NB4 (cell line): Measurements from ENCODE around the gene VCAM1.
"Not testable (repeated sequence)": the region's sequence is repeated elsewhere in the genome, so short reads cannot be mapped to it uniquely, and the experiment has no call there.

Source experiments
- DNase-seq: peaks from one replicate; pipeline ENCODE4 v3.0.0; 2010; ENCODE audit warnings: low read depth
- H3K4me3 ChIP-seq: one replicate; pipeline ENCODE4 v1.5.1; 2011; ENCODE audit warnings: mild to moderate bottlenecking, low read depth, low read length, moderate library complexity
- CTCF ChIP-seq: IDR thresholded peaks from one replicate; pipeline ENCODE4 v1.5.1; 2012; ENCODE audit warnings: low read depth, low read length
- MAX ChIP-seq: IDR thresholded peaks from 2 replicates; pipeline ENCODE4 v1.6.1; 2011; ENCODE audit warnings: low read depth, low read length
- MYC ChIP-seq: IDR thresholded peaks from 2 replicates; pipeline ENCODE4 v1.6.1; 2011; ENCODE audit warnings: low read depth, low read length
- POLR2A ChIP-seq: IDR thresholded peaks from 2 replicates; pipeline ENCODE4 v1.6.1; 2011; ENCODE audit warnings: mild to moderate bottlenecking; ENCODE audit not compliant: insufficient read length; ENCODE audit errors: extremely low read depth

Gene VCAM1

DNA sequence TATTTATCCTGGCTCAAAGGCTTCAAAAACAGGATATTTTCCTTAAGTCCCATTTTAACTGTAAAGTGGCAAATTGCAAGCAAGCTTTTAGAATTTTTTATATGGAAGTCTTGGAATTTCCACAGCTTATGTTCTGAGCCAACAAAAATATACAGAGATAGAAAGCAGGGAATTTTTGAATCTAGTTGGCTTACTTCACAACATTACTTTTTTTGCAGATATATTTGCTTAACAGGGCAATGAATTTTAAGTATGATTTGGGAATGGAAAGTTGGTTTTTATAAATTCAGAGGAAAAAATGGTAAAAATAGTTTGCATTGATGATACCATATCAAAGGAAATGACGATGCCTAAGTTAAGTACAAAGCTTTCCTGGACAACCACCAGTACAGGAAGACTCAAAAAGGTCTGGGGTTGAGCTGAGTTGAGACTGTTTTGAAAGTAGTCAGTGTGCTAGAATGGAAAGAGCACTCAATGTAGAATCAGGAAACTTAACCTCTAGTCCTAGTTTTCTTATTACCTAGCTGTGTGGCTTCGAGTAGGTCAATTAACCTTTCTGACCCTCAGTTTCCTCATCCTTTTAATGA, 11.0 kb upstream of the VCAM1 start:
- TF ChIP-seq MAX (no peak), POLR2A (no peak), CTCF (no peak)
- DNase-seq: no peak
- no peak overlapping the region for H3K4me3 ChIP-seq

GRCh38 chr1:100710906-100711682, 8.4 kb upstream of the VCAM1 start:
- TF ChIP-seq MYC (no peak), POLR2A (no peak), CTCF (no peak), MAX (no peak)
- peak; percentile 4 for DNase-seq
- H3K4me3 ChIP-seq: no peak overlapping the region

DNA sequence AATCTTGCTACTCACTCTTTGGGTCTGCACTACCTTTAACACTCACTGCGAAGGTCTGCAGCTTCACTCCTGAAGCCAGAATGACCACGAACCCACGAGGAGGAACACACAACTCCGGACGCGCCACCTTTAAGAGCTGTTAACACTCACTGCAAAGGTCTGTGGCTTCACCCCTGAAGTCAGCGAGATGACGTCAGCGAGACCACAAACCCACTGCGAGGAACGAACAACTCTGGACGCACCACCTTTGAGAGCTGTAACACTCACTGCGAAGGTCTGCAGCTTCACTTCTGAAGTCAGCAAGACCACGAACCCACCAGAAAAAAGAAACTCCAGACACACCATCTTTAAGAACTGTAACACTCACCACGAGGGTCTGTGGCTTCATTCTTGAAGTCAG, 6.5 kb upstream of the VCAM1 start:
- not testable (repeated sequence) for H3K4me3 ChIP-seq
- peak; percentile 46 for DNase-seq

DNA sequence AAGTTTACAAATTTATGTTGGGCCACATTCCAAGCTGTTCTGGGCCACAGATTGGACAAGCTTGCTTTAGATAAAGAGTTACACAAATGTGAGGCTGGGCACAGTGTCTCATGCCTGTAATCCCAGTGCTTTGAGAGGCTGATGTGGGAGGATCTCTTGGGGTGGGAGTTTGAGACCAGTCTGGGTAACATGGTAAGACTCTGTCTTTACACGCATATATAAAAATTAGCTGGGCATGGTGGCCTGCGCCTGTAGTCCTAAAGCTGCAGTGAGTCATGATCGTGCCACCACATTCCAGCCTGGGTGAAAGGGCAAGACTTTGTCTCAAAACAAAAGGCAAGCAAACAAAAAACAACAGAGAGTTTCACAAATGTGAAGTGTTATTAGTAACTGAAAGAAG, 5.9 kb upstream of the VCAM1 start:
- no peak for DNase-seq
- TF ChIP-seq POLR2A: no peak
- no peak for TF ChIP-seq CTCF
- no peak for TF ChIP-seq MAX
- no peak for TF ChIP-seq MYC

GRCh38 chr1:100714599-100714998, 4.9 kb upstream of the VCAM1 start:
- H3K4me3 ChIP-seq: no peak overlapping the region
- no peak for DNase-seq
- no peak for TF ChIP-seq MYC
- TF ChIP-seq CTCF: no peak
- no peak for TF ChIP-seq MAX
- no peak for TF ChIP-seq POLR2A

More for the DNA sequence above, 5.9 kb upstream of the VCAM1 start:
- H3K4me3 ChIP-seq: no peak overlapping the region

DNA sequence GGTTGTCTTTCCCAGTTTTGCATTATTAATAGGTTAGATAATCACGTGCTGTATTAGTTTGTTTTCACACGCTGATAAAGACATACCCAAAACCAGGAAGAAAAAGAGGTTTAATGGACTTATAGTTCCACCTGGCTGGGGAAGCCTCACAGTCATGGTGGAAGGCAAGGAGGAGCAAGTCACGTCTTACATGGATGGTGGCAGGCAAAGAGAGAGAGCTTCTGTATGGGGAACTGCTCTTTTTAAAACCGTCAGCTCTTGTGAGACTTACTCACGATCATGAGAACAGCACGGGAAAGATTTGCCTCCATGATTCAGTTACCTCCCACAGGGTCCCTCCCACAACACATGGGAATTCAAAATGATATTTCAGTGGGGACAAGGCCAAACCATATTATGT, 2.3 kb upstream of the VCAM1 start:
- no peak overlapping the region for H3K4me3 ChIP-seq
- no peak for DNase-seq
- TF ChIP-seq CTCF: no peak
- TF ChIP-seq MYC: no peak
- no peak for TF ChIP-seq MAX
- TF ChIP-seq POLR2A: no peak
